Measurements from ENCODE around the gene GATA2. TPM values are rescaled to one million over a fixed set of nuclear protein-coding genes. Genes with fewer than 3 reads are reported as not detected.

The GATA2 gene
- total RNA-seq, 3 donors from 2014 or later, result 6.0 to 14.4 (median 6.6) TPM

- H3K36me3 ChIP-seq, result no peaks in the 10 kb centered on the region
- no peaks in the 10 kb centered on the region for H3K4me1 ChIP-seq
- no peak overlapping the region for H3K4me3 ChIP-seq
- no peaks in the 10 kb centered on the region for H3K9me3 ChIP-seq
- TF ChIP-seq CTCF (IDR thresholded peaks at IDR 0.05) (no peak), POLR2A (IDR thresholded peaks at IDR 0.05) (no peak), POLR2AphosphoS5 (IDR thresholded peaks at IDR 0.05) (no peak)
- no peak for DNase-seq (ENCODE audit: low spot score in 2 of 2)
- intact Hi-C loops (cut with DNase I; ENCODE audit: low total_unique reads), result no loop called here
- no peaks in the 10 kb centered on the region for H3K27me3 ChIP-seq
- H3K27ac ChIP-seq, result no peak overlapping the region
Measured at GRCh38 chr3:128462931-128463330, 30.1 kb downstream of the GATA2 start.

GRCh38 chr3:128462341-128462910 lies 30.6 kb downstream of the GATA2 start:
- intact Hi-C loops (cut with DNase I; ENCODE audit: low total_unique reads), result no loop called here
- Histone ChIP-seq H3K4me1 (no peaks in the 10 kb centered on the region), H3K36me3 (no peaks in the 10 kb centered on the region), H3K27ac (no peak overlapping the region), H3K9me3 (no peaks in the 10 kb centered on the region), H3K27me3 (no peaks in the 10 kb centered on the region), H3K4me3 (no peak overlapping the region)
- DNase-seq (ENCODE audit: low spot score in 2 of 2), result no peak
- TF ChIP-seq POLR2A (IDR thresholded peaks at IDR 0.05), result no peak
- no peak for TF ChIP-seq CTCF (IDR thresholded peaks at IDR 0.05)
- no peak for TF ChIP-seq POLR2AphosphoS5 (IDR thresholded peaks at IDR 0.05)

DNA sequence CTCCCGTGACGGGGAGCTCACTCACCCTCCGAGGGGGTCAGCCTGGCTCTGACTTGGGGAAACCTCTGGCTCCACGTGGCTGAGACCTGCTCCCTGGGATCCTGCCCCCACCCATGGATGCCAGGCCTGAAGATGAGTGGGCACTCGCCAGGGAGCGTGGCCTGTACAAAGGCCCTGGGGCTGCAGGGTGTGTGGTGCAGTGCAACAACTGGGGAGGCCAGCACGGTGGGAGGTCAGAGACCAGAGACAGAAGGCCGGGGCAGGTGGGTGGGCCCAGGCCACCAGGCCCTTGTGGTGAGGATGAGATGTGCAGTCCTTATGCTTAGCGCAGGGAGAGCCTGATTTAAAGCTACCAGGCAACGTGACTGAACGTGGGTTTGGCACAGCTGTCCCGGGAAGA lies 31.3 kb downstream of the GATA2 start:
- no peak for TF ChIP-seq POLR2AphosphoS5 (IDR thresholded peaks at IDR 0.05)
- no peak for TF ChIP-seq POLR2A (IDR thresholded peaks at IDR 0.05)
- no peak for TF ChIP-seq CTCF (IDR thresholded peaks at IDR 0.05)
- Histone ChIP-seq H3K4me3 (no peak overlapping the region), H3K27ac (no peak overlapping the region), H3K9me3 (no peaks in the 10 kb centered on the region), H3K4me1 (no peaks in the 10 kb centered on the region), H3K36me3 (no peaks in the 10 kb centered on the region), H3K27me3 (no peaks in the 10 kb centered on the region)
- intact Hi-C loops (cut with DNase I; ENCODE audit: low total_unique reads), result no loop called here
- no peak for DNase-seq (ENCODE audit: low spot score in 2 of 2)

DNA sequence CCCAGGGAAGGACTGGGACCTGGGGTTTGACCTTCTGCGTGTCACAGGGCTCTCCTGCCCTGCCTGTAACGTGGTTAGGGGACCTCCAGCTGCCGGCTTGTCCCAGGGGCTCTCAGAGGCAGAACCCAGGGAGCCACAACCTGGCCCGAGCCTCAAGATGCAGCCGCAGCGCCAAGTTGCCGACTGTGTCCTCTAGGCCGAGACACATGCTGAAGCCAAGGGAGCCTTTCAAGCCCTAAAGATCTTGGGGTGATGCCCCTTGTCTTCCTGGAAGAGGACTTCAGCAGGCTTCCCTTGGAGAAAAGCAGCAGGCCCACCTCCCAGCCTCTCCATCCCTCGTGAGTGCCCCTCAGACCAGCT lies 33.6 kb downstream of the GATA2 start:
- Histone ChIP-seq H3K27me3 (no peaks in the 10 kb centered on the region), H3K36me3 (no peaks in the 10 kb centered on the region), H3K9me3 (no peaks in the 10 kb centered on the region), H3K4me3 (no peak overlapping the region), H3K27ac (no peak overlapping the region), H3K4me1 (no peaks in the 10 kb centered on the region)
- intact Hi-C loops (cut with DNase I; ENCODE audit: low total_unique reads), result no loop called here
- TF ChIP-seq POLR2A (IDR thresholded peaks at IDR 0.05), result no peak
- no peak for TF ChIP-seq CTCF (IDR thresholded peaks at IDR 0.05)
- no peak for TF ChIP-seq POLR2AphosphoS5 (IDR thresholded peaks at IDR 0.05)
- no peak for DNase-seq (ENCODE audit: low spot score in 2 of 2)

DNA sequence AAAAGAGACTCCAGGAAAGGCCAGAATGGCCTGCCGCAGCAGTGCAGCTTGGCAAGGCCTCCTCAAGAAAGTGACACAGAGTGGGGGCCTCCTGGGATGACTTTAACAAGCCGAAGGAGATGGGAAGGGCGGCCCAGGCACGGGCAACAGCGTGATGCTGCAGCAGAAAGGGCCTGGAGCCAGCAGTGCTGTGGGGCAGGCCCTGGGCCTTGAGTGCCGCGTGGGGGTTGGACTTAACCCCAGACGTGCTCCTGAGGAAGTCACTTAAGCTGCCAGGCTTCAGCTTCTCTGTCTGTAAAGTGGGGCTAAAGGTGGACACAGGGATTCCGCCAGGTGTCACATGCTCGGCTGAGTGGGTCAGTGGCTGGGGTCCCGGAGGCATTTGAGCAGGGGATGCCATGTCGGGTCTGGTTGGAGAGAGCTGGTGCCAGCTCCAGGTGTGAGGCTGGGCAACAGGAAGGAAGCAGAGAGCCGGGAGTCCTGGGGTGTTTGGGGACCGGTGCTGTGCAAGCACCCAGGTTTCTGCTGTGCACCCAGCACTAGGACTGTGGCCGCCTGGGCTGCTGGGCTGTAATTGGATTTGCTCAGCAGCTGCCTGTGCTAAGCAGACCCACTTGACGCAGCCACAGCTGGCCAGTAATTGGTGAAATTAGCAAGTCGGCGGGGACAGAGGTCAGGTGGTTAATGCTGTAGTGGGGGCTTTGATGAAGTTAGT lies 34.1 kb downstream of the GATA2 start:
- intact Hi-C loops (cut with DNase I; ENCODE audit: low total_unique reads), result no loop called here
- H3K27ac ChIP-seq, result no peak overlapping the region
- no peaks in the 10 kb centered on the region for H3K9me3 ChIP-seq
- no peaks in the 10 kb centered on the region for H3K27me3 ChIP-seq
- H3K4me1 ChIP-seq, result no peaks in the 10 kb centered on the region
- no peaks in the 10 kb centered on the region for H3K36me3 ChIP-seq
- no peak for DNase-seq (ENCODE audit: low spot score in 2 of 2)
- TF ChIP-seq POLR2AphosphoS5 (IDR thresholded peaks at IDR 0.05), result no peak
- TF ChIP-seq POLR2A (IDR thresholded peaks at IDR 0.05), result no peak
- no peak for TF ChIP-seq CTCF (IDR thresholded peaks at IDR 0.05)
- no peak overlapping the region for H3K4me3 ChIP-seq
